Lower leg skin (tissue), 4 donors: ENCODE results near the gene EXOC6B. TPM values are rescaled to one million over a fixed set of nuclear protein-coding genes. Genes with fewer than 3 reads are reported as not detected.

Experiments used
- DNase-seq, 2 donors: peaks; one replicate each; pipeline ENCODE4 v3.0.0-alpha.2; 2019; ENCODE audit warnings: low spot score in 2 of 2
- H3K4me3 ChIP-seq: fragments of 200-600 bp; sonication (generic); 2 replicates; pipeline ENCODE4 v1.5.1; 2017; ENCODE audit warnings: mild to moderate bottlenecking, low read depth; ENCODE audit not compliant: poor library complexity, severe bottlenecking
- CTCF ChIP-seq, 3 donors: fragments of 450-650 bp; IDR thresholded peaks; one replicate each; pipeline ENCODE4 v1.5.1; 2016; ENCODE audit warnings: antibody characterized with exemption in 3 of 3, mild to moderate bottlenecking in 3 of 3, moderate library complexity in 2 of 3
- POLR2A ChIP-seq, 2 donors: fragments of 450-650 bp; IDR thresholded peaks; one replicate each; pipeline ENCODE4 v1.6.1; 2016 to 2017; ENCODE audit warnings: antibody characterized with exemption in 2 of 2, mild to moderate bottlenecking in 1 of 2, moderate library complexity in 1 of 2
- WGBS, 2 donors: methylation state at CpG; one replicate each; pipeline ENCODE4 v1.1.5; 2018; 5-methylcytosine and 5-hydroxymethylcytosine counted together
- intact Hi-C: fragments of 100-400 bp; cut with DNase I; formaldehyde crosslinking; loops from one replicate; pipeline ENCODE4 v1.15.0; 2023; ENCODE audit warnings: low total_unique reads
- total RNA-seq, 4 donors: library from RNA; depleted of rRNA; stranded (reverse); fragments of >200 nt; gene quantifications; one replicate each; pipeline ENCODE4 v1.1.0, GENCODE V29; 2016

Gene EXOC6B
- total RNA-seq, 4 donors from 2014 or later, result 85.8 to 164 (median 103) TPM

DNA sequence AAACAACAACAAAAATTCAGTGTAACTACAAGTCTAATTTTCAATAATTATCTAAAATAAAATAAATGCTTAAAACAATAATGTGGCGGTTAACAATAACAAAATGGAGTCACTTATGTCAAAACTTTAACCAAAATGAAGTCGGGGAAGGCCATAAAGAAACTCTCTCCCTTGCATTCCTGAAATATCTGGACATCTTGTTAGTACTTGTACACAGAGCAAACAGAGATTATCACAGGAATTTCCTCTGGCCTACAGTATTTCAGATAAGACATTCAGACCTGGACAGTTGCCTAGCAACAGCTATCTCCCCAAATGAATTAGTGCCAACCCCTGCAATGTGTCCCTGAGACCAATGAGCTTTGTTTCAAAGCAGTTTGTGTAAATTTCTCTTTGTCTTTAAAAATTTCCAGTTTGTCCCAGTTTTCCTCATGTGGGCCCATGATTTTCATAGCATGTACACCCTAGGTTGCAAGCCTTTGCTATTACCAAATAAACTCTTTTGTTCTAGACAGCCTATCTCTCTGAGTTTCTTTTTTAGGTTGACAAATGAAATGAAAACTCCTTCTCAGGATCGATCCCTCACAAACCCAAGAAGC, 68.6 kb downstream of the EXOC6B start:
- intact Hi-C loops, result no loop called here
- H3K4me3 ChIP-seq, result no peak overlapping the region
- TF ChIP-seq CTCF (IDR thresholded peaks at IDR 0.05) (no peak), POLR2A (IDR thresholded peaks at IDR 0.05) (no peak)
- DNase-seq, result no peak
- WGBS, 2 donors, result 73 to 79% methylated on average over 3 of the region's 3 CpGs

DNA sequence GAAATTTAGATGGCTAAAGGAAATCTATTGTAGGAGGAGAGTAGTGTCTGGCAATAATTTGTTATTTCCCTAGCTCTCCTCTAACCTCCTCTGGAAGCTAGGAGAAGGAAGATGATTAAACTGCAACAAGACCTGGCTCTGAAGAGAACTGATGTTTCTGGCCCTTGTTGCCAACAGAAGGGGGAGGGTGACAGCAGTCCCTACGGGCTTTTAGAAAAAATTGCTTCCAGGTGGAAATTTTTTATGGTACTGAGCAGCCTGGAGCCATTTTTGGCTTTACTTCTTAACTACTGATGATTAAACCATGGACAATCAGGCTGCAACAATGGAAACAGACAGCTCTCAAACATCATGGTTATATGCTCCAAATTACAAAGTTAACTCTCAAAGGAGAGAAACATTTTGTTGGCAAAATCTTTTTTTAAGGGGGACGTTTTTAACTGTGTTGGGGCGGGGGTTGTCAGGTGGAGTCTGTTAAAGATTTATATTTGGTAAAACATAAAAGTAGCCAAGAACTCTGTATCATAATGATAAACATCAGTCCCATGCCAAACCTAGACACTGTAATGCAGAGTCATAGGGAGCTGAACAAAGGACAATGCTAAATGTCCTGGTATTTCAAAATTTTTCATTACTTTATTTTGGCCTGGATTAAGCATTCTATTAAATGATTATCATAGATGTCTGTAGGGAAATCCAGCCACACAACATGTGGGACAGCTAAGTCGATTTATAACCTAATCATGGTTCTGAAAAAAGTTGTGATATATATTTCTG, 70.0 kb downstream of the EXOC6B start:
- 42 to 45% methylated on average over 4 of the region's 4 CpGs for WGBS, 2 donors
- H3K4me3 ChIP-seq, result no peak overlapping the region
- no peak for DNase-seq
- TF ChIP-seq CTCF (IDR thresholded peaks at IDR 0.05), result no peak
- TF ChIP-seq POLR2A (IDR thresholded peaks at IDR 0.05), result no peak
- intact Hi-C loops, result no loop called here

GRCh38 chr2:72754628-72755320, 71.1 kb downstream of the EXOC6B start:
- no peak for DNase-seq
- intact Hi-C loops, result no loop called here
- 96% methylated on average over 3 of the region's 3 CpGs for WGBS, 2 donors
- H3K4me3 ChIP-seq, result no peak overlapping the region
- TF ChIP-seq CTCF (IDR thresholded peaks at IDR 0.05) (no peak), POLR2A (IDR thresholded peaks at IDR 0.05) (no peak)

DNA sequence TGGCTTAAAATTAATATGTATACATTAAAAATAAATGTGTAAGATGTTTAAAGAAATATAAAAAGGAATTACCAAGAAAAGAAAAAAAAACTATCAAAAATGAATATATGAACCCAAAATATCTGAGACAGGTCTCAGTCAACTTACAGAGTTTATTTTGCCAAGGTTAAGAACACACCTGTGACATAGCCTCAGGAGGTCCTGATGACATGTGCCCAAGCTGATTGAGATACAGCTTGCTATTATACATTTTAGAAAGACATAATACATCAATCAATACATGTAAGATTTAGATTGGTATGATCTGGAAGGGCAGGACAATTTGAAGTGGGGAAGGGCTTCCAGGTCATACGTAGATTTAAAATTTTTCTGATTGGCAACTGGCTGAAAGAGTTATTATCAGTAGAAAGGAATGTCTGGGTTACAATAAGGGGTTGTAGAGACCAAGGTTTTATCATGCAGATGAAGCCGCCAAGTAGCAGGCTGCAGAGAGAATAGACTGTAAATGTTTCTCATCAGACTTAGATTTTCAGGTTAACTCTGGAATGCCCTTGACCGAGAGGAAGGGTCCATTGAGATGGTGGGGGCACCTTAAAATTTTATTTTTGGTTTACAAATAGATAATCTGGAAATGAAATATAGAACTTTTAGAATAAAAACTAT, 74.7 kb downstream of the EXOC6B start:
- DNase-seq, result no peak
- no peak overlapping the region for H3K4me3 ChIP-seq
- no peak for TF ChIP-seq CTCF (IDR thresholded peaks at IDR 0.05)
- TF ChIP-seq POLR2A (IDR thresholded peaks at IDR 0.05), result no peak
- WGBS, 2 donors, result 93 to 94% methylated on average over 3 of the region's 3 CpGs
- intact Hi-C loops, result no loop called here

- no peak overlapping the region for H3K4me3 ChIP-seq
- 91 to 96% methylated on average over 1 of the region's 1 CpG for WGBS, 2 donors
- no peak for DNase-seq
- intact Hi-C loops, result no loop called here
- no peak for TF ChIP-seq POLR2A (IDR thresholded peaks at IDR 0.05)
- no peak for TF ChIP-seq CTCF (IDR thresholded peaks at IDR 0.05)
These were observed 75.4 kb downstream of the EXOC6B start for GRCh38 chr2:72750466-72750865.
